Neural cell (in vitro differentiated cells): ENCODE data around the gene SCART1. TPM values are rescaled to one million over a fixed set of nuclear protein-coding genes. Genes with fewer than 3 reads are reported as not detected.

Source experiments
- H2AFZ ChIP-seq: fragments of 200-600, 300-800 bp; sonication (generic), shearing (Covaris generic); 2 replicates; pipeline ENCODE4 v1.6.0; 2014; ENCODE audit warnings: low read depth, mild to moderate bottlenecking, antibody characterized with exemption, low read length, moderate library complexity
- H3F3A ChIP-seq: fragments of 200-600 bp; shearing (Covaris generic); 2 replicates; pipeline ENCODE4 v1.6.1; 2016; ENCODE audit warnings: mild to moderate bottlenecking, moderate library complexity, mixed read lengths, antibody characterized with exemption, low read length; ENCODE audit not compliant: insufficient read depth, poor library complexity, severe bottlenecking
- H3K27ac ChIP-seq: fragments of 200-600, 300-800 bp; sonication (generic), shearing (Covaris generic); 2 replicates; pipeline ENCODE4 v1.5.1; 2014; ENCODE audit warnings: mild to moderate bottlenecking, low read length, moderate library complexity
- H3K27me3 ChIP-seq: fragments of 300-800, 200-600 bp; sonication (generic), shearing (Covaris generic); 2 replicates; pipeline ENCODE4 v1.6.0; 2014; ENCODE audit warnings: mild to moderate bottlenecking, low read depth, low read length, moderate library complexity; ENCODE audit not compliant: insufficient read depth
- H3K36me3 ChIP-seq: fragments of 300-800, 200-600 bp; sonication (generic), shearing (Covaris generic); 2 replicates; pipeline ENCODE4 v1.5.1; 2014; ENCODE audit warnings: mild to moderate bottlenecking, antibody characterized with exemption, low read length, moderate library complexity; ENCODE audit not compliant: insufficient read depth
- H3K4me2 ChIP-seq: fragments of 300-800, 200-600 bp; sonication (generic), shearing (Covaris generic); 2 replicates; pipeline ENCODE4 v1.6.0; 2014; ENCODE audit warnings: mild to moderate bottlenecking, low read length
- H3K4me3 ChIP-seq: fragments of 300-800, 200-600 bp; sonication (generic), shearing (Covaris generic); 2 replicates; pipeline ENCODE4 v1.5.1; 2014; ENCODE audit warnings: mild to moderate bottlenecking, low read length, moderate library complexity
- H3K79me2 ChIP-seq: fragments of 200-600 bp; shearing (Covaris generic); replicated peaks from 2 replicates; pipeline ENCODE4 v1.6.0; 2014; ENCODE audit warnings: mild to moderate bottlenecking, low read length, moderate library complexity; ENCODE audit not compliant: insufficient read depth
- H3K9ac ChIP-seq: fragments of 300-800, 200-600 bp; sonication (generic), shearing (Covaris generic); 2 replicates; pipeline ENCODE4 v1.6.1; 2016; ENCODE audit warnings: mild to moderate bottlenecking, low read length, mixed read lengths
- H3K9me2 ChIP-seq: fragments of 200-600 bp; shearing (Covaris generic); 2 replicates; pipeline ENCODE4 v1.6.1; 2016; ENCODE audit warnings: mild to moderate bottlenecking, low read length, mixed read lengths; ENCODE audit not compliant: insufficient read depth
- H3K9me3 ChIP-seq: fragments of 200-600, 300-800 bp; sonication (generic), shearing (Covaris generic); 2 replicates; pipeline ENCODE4 v1.6.1; 2016; ENCODE audit warnings: mild to moderate bottlenecking, mixed run types, low read length, moderate library complexity, mixed read lengths
- H4K20me1 ChIP-seq: fragments of 200-600 bp; shearing (Covaris generic); 2 replicates; pipeline ENCODE4 v1.6.1; 2016; ENCODE audit warnings: mild to moderate bottlenecking, mixed run types; ENCODE audit not compliant: insufficient read depth
- CTCF ChIP-seq: fragments of 450-650 bp; IDR thresholded peaks from 2 replicates; pipeline ENCODE4 v1.5.1; 2014; ENCODE audit warnings: antibody characterized with exemption, mild to moderate bottlenecking, moderate library complexity; ENCODE audit not compliant: poor library complexity, severe bottlenecking
- EP300 ChIP-seq: fragments of 450-650 bp; conservative IDR thresholded peaks from 2 replicates; pipeline ENCODE4 v1.6.1; 2014; ENCODE audit warnings: antibody characterized with exemption, mild to moderate bottlenecking, moderate library complexity; ENCODE audit not compliant: poor library complexity, severe bottlenecking
- EZH2 ChIP-seq: fragments of 200-600, 300-800 bp; shearing (Covaris generic), sonication (generic); IDR thresholded peaks from 2 replicates; pipeline ENCODE4 v1.6.1; 2014; ENCODE audit warnings: antibody characterized with exemption, low read length, borderline replicate concordance, mild to moderate bottlenecking; ENCODE audit not compliant: insufficient read depth, poor library complexity, severe bottlenecking
- MXI1 ChIP-seq: fragments of 450-650 bp; conservative IDR thresholded peaks from 2 replicates; pipeline ENCODE4 v1.6.1; 2014; ENCODE audit warnings: antibody characterized with exemption, mild to moderate bottlenecking; ENCODE audit not compliant: poor library complexity, severe bottlenecking
- POLR2AphosphoS5 ChIP-seq: IDR thresholded peaks from 2 replicates; pipeline ENCODE4 v1.6.1; 2012
- RAD21 ChIP-seq: fragments of 450-650 bp; conservative IDR thresholded peaks from 2 replicates; pipeline ENCODE4 v1.6.1; 2014; ENCODE audit warnings: antibody characterized with exemption, mild to moderate bottlenecking, moderate library complexity
- REST ChIP-seq: IDR thresholded peaks from 2 replicates; pipeline ENCODE4 v1.6.1; 2012; ENCODE audit warnings: borderline replicate concordance
- SMC3 ChIP-seq: fragments of 450-650 bp; conservative IDR thresholded peaks from 2 replicates; pipeline ENCODE4 v1.6.1; 2014; ENCODE audit warnings: antibody characterized with exemption, mild to moderate bottlenecking, moderate library complexity; ENCODE audit not compliant: poor library complexity
- TAF1 ChIP-seq: IDR thresholded peaks from 2 replicates; pipeline ENCODE4 v1.6.1; 2012; ENCODE audit warnings: low read depth
- polyA minus RNA-seq: library from RNA; depleted of rRNA, polyadenylated mRNA; stranded (reverse); fragments of >200 nt; gene quantifications from 2 replicates; pipeline ENCODE4 v1.2.3, GENCODE V29; 2014
- polyA plus RNA-seq: library from polyadenylated mRNA; depleted of rRNA; stranded (reverse); fragments of >200 nt; gene quantifications from 2 replicates; pipeline ENCODE4 v1.2.3, GENCODE V29; 2014

Gene SCART1
- polyA plus RNA-seq (4.3 and 6.1 TPM in 2 replicates), polyA minus RNA-seq (3.6 and 3.7 TPM in 2 replicates)

- Histone ChIP-seq H4K20me1 (no peaks in the 10 kb centered on the region), H3K9me2 (no peaks in the 10 kb centered on the region), H3K9me3 (peaks cover 11% of the 10 kb centered on the region), H3K79me2 (no peaks in the 10 kb centered on the region), H2AFZ (no peak within 1 kb of the TSS), H3K27me3 (no peaks in the 10 kb centered on the region), H3K36me3 (no peaks in the 10 kb centered on the region), H3K9ac (no peak within 1 kb of the TSS), H3K4me2 (no peak within 1 kb of the TSS), H3F3A (no peaks in the 10 kb centered on the region), H3K27ac (no peak within 1 kb of the TSS), H3K4me3 (no peak within 1 kb of the TSS)
- TF ChIP-seq EP300 (no peak), MXI1 (no peak), RAD21 (no peak), TAF1 (no peak), SMC3 (no peak), POLR2AphosphoS5 (no peak)
Measured at GRCh38 chr10:133453516-133454203, at the start of gene SCART1. SCART1 (plus strand) TSS chr10:133453945; CDS start chr10:133453998, 53 bp downstream.

- peaks cover 25% of the 10 kb centered on the region for H3K79me2 ChIP-seq
- H3K27me3 ChIP-seq = no peaks in the 10 kb centered on the region
- no peak overlapping the region for H3K4me2 ChIP-seq
- H3K27ac ChIP-seq = no peak overlapping the region
- H3K9me2 ChIP-seq = no peaks in the 10 kb centered on the region
- H3K36me3 ChIP-seq = peaks cover 8% of the 10 kb centered on the region
- TF ChIP-seq RAD21 (no peak), REST (no peak)
- no peaks in the 10 kb centered on the region for H3K9me3 ChIP-seq
- H3K4me3 ChIP-seq = no peak overlapping the region
- no peaks in the 10 kb centered on the region for H3F3A ChIP-seq
- no peak overlapping the region for H3K9ac ChIP-seq
- no peaks in the 10 kb centered on the region for H4K20me1 ChIP-seq
- no peak overlapping the region for H2AFZ ChIP-seq
Measured at GRCh38 chr10:133405272-133405671, 48.5 kb upstream of the SCART1 start.

GRCh38 chr10:133405844-133406527, 47.8 kb upstream of the SCART1 start:
- Histone ChIP-seq H3K36me3 (peaks cover 15% of the 10 kb centered on the region), H3K27ac (no peak overlapping the region)
- TF ChIP-seq TAF1 (no peak), POLR2AphosphoS5 (no peak), CTCF (no peak), SMC3 (no peak), RAD21 (no peak), REST (no peak), MXI1 (no peak), EP300 (no peak), EZH2 (no peak)

More at GRCh38 chr10:133405844-133406527, 47.8 kb upstream of the SCART1 start:
- Histone ChIP-seq H3K9me3 (no peaks in the 10 kb centered on the region), H3F3A (no peaks in the 10 kb centered on the region), H2AFZ (no peak overlapping the region), H3K9ac (no peak overlapping the region), H3K79me2 (peaks cover 30% of the 10 kb centered on the region), H3K4me3 (no peak overlapping the region), H3K4me2 (no peak overlapping the region), H4K20me1 (no peaks in the 10 kb centered on the region), H3K9me2 (no peaks in the 10 kb centered on the region), H3K27me3 (no peaks in the 10 kb centered on the region)
